HL-60 (cell line): ENCODE data around the gene CCDC40. TPM values are rescaled to one million over a fixed set of nuclear protein-coding genes. Genes with fewer than 3 reads are reported as not detected.
A peak's percentile ranks its signal among the peaks of the same experiment; 100 is the strongest.

Experiments used
- DNase-seq, 2 experiments: peaks; one replicate each; pipeline ENCODE4 v3.0.0-alpha.2; 2010 to 2020; ENCODE audit warnings: low read depth in 1 of 2, low spot score in 1 of 2
- H3K27ac ChIP-seq: fragments of 250-450 bp; sonication (Bioruptor Pico); replicated peaks from 2 replicates; pipeline ENCODE4 v1.5.1; 2020; ENCODE audit warnings: mild to moderate bottlenecking, moderate library complexity
- H3K27me3 ChIP-seq: fragments of 250-450 bp; sonication (Bioruptor Pico); 2 replicates; pipeline ENCODE4 v1.5.1; 2021; ENCODE audit warnings: mild to moderate bottlenecking, moderate library complexity; ENCODE audit not compliant: insufficient read depth, poor library complexity, severe bottlenecking
- H3K4me3 ChIP-seq: replicated peaks from 2 replicates; pipeline ENCODE4 v1.5.1; 2011; ENCODE audit warnings: mild to moderate bottlenecking, control low read depth, low read length; ENCODE audit not compliant: insufficient read depth
- CTCF ChIP-seq: IDR thresholded peaks from one replicate; pipeline ENCODE4 v1.5.1; 2011; ENCODE audit warnings: low read length, control low read depth, inconsistent platforms; ENCODE audit not compliant: insufficient read depth
- GABPA ChIP-seq: IDR thresholded peaks from 2 replicates; pipeline ENCODE4 v1.6.1; 2012; ENCODE audit warnings: low read depth
- POLR2AphosphoS5 ChIP-seq: IDR thresholded peaks from 2 replicates; pipeline ENCODE4 v1.6.1; 2012; ENCODE audit warnings: low read depth
- SPI1 ChIP-seq: IDR thresholded peaks from 2 replicates; pipeline ENCODE4 v1.6.1; 2012; ENCODE audit warnings: low read depth, mild to moderate bottlenecking, borderline replicate concordance
- microRNA-seq: library from miRNA; unstranded; fragments of <30 nt; microRNA quantifications from one replicate; pipeline ENCODE4, GENCODE V29; 2018
- TF ChIP-seq, protein P1 (sequence below): IDR thresholded peaks from 2 replicates; pipeline ENCODE4 v1.6.1; 2012; ENCODE audit warnings: low read depth; ENCODE audit not compliant: insufficient replicate concordance

Gene CCDC40

GRCh38 chr17:80147035-80147822 lies 110.8 kb downstream of the CCDC40 start, which contains the start of gene EIF4A3:
Gene EIF4A3 (minus strand): TSS chr17:80147128. CDS start chr17:80146961, 167 bp downstream.
- Histone ChIP-seq H3K4me3 (peak within 1 kb of the TSS; percentile 90), H3K27ac (peak within 1 kb of the TSS; percentile 83), H3K27me3 (no peaks in the 10 kb centered on the region)
- TF ChIP-seq POLR2AphosphoS5 = peak; percentile 97
- peak; percentile 78; the same call in 1 of the 2 replicates for TF ChIP-seq SPI1
- TF ChIP-seq CTCF = no peak
- TF ChIP-seq GABPA = no peak
- TF ChIP-seq, protein P1, sequence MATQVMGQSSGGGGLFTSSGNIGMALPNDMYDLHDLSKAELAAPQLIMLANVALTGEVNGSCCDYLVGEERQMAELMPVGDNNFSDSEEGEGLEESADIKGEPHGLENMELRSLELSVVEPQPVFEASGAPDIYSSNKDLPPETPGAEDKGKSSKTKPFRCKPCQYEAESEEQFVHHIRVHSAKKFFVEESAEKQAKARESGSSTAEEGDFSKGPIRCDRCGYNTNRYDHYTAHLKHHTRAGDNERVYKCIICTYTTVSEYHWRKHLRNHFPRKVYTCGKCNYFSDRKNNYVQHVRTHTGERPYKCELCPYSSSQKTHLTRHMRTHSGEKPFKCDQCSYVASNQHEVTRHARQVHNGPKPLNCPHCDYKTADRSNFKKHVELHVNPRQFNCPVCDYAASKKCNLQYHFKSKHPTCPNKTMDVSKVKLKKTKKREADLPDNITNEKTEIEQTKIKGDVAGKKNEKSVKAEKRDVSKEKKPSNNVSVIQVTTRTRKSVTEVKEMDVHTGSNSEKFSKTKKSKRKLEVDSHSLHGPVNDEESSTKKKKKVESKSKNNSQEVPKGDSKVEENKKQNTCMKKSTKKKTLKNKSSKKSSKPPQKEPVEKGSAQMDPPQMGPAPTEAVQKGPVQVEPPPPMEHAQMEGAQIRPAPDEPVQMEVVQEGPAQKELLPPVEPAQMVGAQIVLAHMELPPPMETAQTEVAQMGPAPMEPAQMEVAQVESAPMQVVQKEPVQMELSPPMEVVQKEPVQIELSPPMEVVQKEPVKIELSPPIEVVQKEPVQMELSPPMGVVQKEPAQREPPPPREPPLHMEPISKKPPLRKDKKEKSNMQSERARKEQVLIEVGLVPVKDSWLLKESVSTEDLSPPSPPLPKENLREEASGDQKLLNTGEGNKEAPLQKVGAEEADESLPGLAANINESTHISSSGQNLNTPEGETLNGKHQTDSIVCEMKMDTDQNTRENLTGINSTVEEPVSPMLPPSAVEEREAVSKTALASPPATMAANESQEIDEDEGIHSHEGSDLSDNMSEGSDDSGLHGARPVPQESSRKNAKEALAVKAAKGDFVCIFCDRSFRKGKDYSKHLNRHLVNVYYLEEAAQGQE = peak; percentile 59
- DNase-seq = peak; percentile 99 to 100

Small RNA genes within 50 kb of the gene (microRNA-seq; reads per million reads assigned to microRNA genes)
- not detected for gene MIR1268B
